NCI-H510A (cell line): ENCODE measurements around the gene YTHDC2.

Experiments
- DNase-seq: peaks from one replicate; lab custom pipeline; 2025; lab: John Stamatoyannopoulos, UW

YTHDC2 gene

GRCh38 chr5:113513384-113514288, at the start of gene YTHDC2:
YTHDC2 (plus strand) TSS chr5:113513694; CDS start chr5:113513896, 202 bp downstream.
- peak; percentile 62 for DNase-seq

- DNase-seq = no peak
These were observed 39.3 kb upstream of the YTHDC2 start for GRCh38 chr5:113474100-113474728.

- DNase-seq = no peak
These were observed 34.8 kb upstream of the YTHDC2 start for GRCh38 chr5:113478691-113479090.

- DNase-seq = no peak
These were observed 33.3 kb upstream of the YTHDC2 start for GRCh38 chr5:113480243-113480642.

- DNase-seq = no peak
These were observed 26.1 kb upstream of the YTHDC2 start for GRCh38 chr5:113487416-113487780.

- peak; percentile 66 for DNase-seq
These were observed 25.5 kb upstream of the YTHDC2 start, which contains the start of gene MCC for GRCh38 chr5:113487781-113488644. MCC (minus strand) TSS chr5:113488453.

GRCh38 chr5:113488645-113489184, 24.8 kb upstream of the YTHDC2 start:
- no peak for DNase-seq

GRCh38 chr5:113489299-113489698, 24.2 kb upstream of the YTHDC2 start:
- DNase-seq = no peak

GRCh38 chr5:113490317-113490716, 23.2 kb upstream of the YTHDC2 start:
- no peak for DNase-seq

- no peak for DNase-seq
These were observed 22.5 kb upstream of the YTHDC2 start for GRCh38 chr5:113491022-113491421.

- no peak for DNase-seq
These were observed 20.0 kb upstream of the YTHDC2 start for GRCh38 chr5:113493446-113493845.

GRCh38 chr5:113495422-113495841, 18.1 kb upstream of the YTHDC2 start:
- no peak for DNase-seq

- DNase-seq = no peak
These were observed 11.4 kb upstream of the YTHDC2 start for GRCh38 chr5:113502073-113502472.

- no peak for DNase-seq
These were observed 10.3 kb upstream of the YTHDC2 start for GRCh38 chr5:113503146-113503545.

- no peak for DNase-seq
These were observed 8.3 kb upstream of the YTHDC2 start for GRCh38 chr5:113505181-113505580.

- no peak for DNase-seq
These were observed 5.9 kb upstream of the YTHDC2 start for GRCh38 chr5:113507601-113508000.

GRCh38 chr5:113508756-113509155, 4.7 kb upstream of the YTHDC2 start:
- no peak for DNase-seq

- DNase-seq = no peak
These were observed 2.5 kb upstream of the YTHDC2 start for GRCh38 chr5:113510836-113511451.

GRCh38 chr5:113512341-113512740, 1.2 kb upstream of the YTHDC2 start:
- no peak for DNase-seq

- DNase-seq = no peak
These were observed 768 bp downstream of the YTHDC2 start for GRCh38 chr5:113514289-113514635.

- DNase-seq = no peak
These were observed 5.4 kb downstream of the YTHDC2 start for GRCh38 chr5:113518884-113519283.

- no peak for DNase-seq
These were observed 5.9 kb downstream of the YTHDC2 start for GRCh38 chr5:113519412-113519811.
